K562 (cell line): ENCODE results near the gene LRMDA. TPM values are rescaled to one million over a fixed set of nuclear protein-coding genes. Genes with fewer than 3 reads are reported as not detected.

ENCODE experiments used
- ATAC-seq: fragments of 200-7000 bp; cut with Tn5 transposase; 3 replicates; pipeline ENCODE4 v1.9.1; 2020; ENCODE audit warnings: moderate library complexity
- BruUV-seq: library from RNA; stranded (reverse); fragments of 400-500 nt; replicated peaks from 2 replicates; lab custom pipeline; 2021; lab: Mats Ljungman, UMichigan
- CTCF ChIA-PET: fragments of 300-600 bp; formaldehyde crosslinking; extraction: SDS; loops from one replicate; lab custom pipeline; 2021; ENCODE audit warnings: low intra/inter-chr PET ratio; lab: Yijun Ruan, JAX
- POLR2A ChIA-PET: fragments of 300-600, 350-650 bp; sonication (Branson Sonifier 250); formaldehyde crosslinking; extraction: SDS; loops from one replicate; lab custom pipeline; 2021; ENCODE audit warnings: antibody characterized with exemption, inconsistent platforms; lab: Yijun Ruan, JAX
- DNase-seq, 4 experiments: peaks; one replicate each; pipeline versions ENCODE4 v3.0.0 to v3.0.0-alpha.2; 2011 to 2018; ENCODE audit warnings: low spot score in 3 of 4, mixed read lengths in 3 of 4; ENCODE audit errors: extremely low read depth in 1 of 4
- FAIRE-seq: peaks from 2 replicates; lab custom pipeline; 2011; peaks lifted over from hg19 to GRCh38; lab: Jason Lieb, UNC
- H2AFZ ChIP-seq: 2 replicates; pipeline ENCODE4 v1.6.0; 2011; ENCODE audit warnings: low read depth, low read length, control low read depth, inconsistent platforms
- H3K27ac ChIP-seq: fragments of 200-600 bp; 3 replicates; pipeline ENCODE4 v1.8.0; 2011; ENCODE audit warnings: low read depth, mild to moderate bottlenecking, control low read depth, inconsistent platforms, low read length, moderate library complexity, mixed read lengths; ENCODE audit errors: extremely low read depth
- H3K27me3 ChIP-seq, 2 experiments: fragments of 300-600 bp in 1 of 2; 2 replicates in 1 of 2; 3 replicates in 1 of 2; pipeline versions ENCODE4 v1.6.0 to v1.8.0; 2011; ENCODE audit warnings: inconsistent platforms in 2 of 2, low read length in 2 of 2, mild to moderate bottlenecking in 1 of 2, mixed read lengths in 1 of 2, moderate library complexity in 1 of 2; ENCODE audit not compliant: control insufficient read depth in 2 of 2, insufficient read depth in 2 of 2
- H3K36me3 ChIP-seq: fragments of 300-600 bp; 3 replicates; pipeline ENCODE4 v1.8.0; 2011; ENCODE audit warnings: mild to moderate bottlenecking, low read length, inconsistent platforms; ENCODE audit not compliant: control insufficient read depth, insufficient read depth
- H3K4me1 ChIP-seq, 2 experiments: fragments of 200-600 bp in 1 of 2; replicated peaks in 1 of 2; 2 replicates in 1 of 2; 3 replicates in 1 of 2; pipeline versions ENCODE4 v1.5.1 to v1.8.0; 2011; ENCODE audit warnings: inconsistent platforms in 2 of 2, low read length in 2 of 2, mild to moderate bottlenecking in 1 of 2, mixed read lengths in 1 of 2, moderate library complexity in 1 of 2; ENCODE audit not compliant: control insufficient read depth in 2 of 2, insufficient read depth in 2 of 2
- H3K4me2 ChIP-seq: 2 replicates; pipeline ENCODE4 v1.6.1; 2011; ENCODE audit warnings: low read length, control low read depth, inconsistent platforms, mixed read lengths; ENCODE audit not compliant: insufficient read depth
- H3K4me3 ChIP-seq: fragments of 200-600 bp; sonication (generic), shearing (Covaris generic); 2 replicates; pipeline ENCODE4 v1.5.1; 2016; ENCODE audit warnings: control low read depth, inconsistent platforms
- H3K79me2 ChIP-seq: fragments of 200-600 bp; 3 replicates; pipeline ENCODE4 v1.8.0; 2011; ENCODE audit warnings: low read length, inconsistent platforms; ENCODE audit not compliant: control insufficient read depth, insufficient read depth
- H3K9ac ChIP-seq, 2 experiments: 2 replicates each; pipeline versions ENCODE4 v1.6.0 to v1.6.1; 2011; ENCODE audit warnings: low read depth in 2 of 2, low read length in 2 of 2, control low read depth in 1 of 2, inconsistent platforms in 1 of 2, mild to moderate bottlenecking in 1 of 2, mixed read lengths in 1 of 2; ENCODE audit not compliant: insufficient read depth in 1 of 2
- H3K9me1 ChIP-seq: one replicate; pipeline ENCODE4 v1.6.0; 2011; ENCODE audit warnings: inconsistent platforms, mild to moderate bottlenecking, low read length, moderate library complexity; ENCODE audit not compliant: control insufficient read depth, insufficient read depth
- H3K9me3 ChIP-seq: replicated peaks from 2 replicates; pipeline ENCODE4 v1.5.1; 2011; ENCODE audit warnings: low read depth, low read length, inconsistent platforms; ENCODE audit not compliant: control insufficient read depth, insufficient read depth
- H4K20me1 ChIP-seq: replicated peaks from 2 replicates; pipeline ENCODE4 v1.6.1; 2011; ENCODE audit warnings: low read length, inconsistent platforms, mixed read lengths; ENCODE audit not compliant: control insufficient read depth, insufficient read depth
- COPS2 ChIP-seq: fragments of 450-650 bp; conservative IDR thresholded peaks from 2 replicates; pipeline ENCODE4 v1.6.1; 2016; ENCODE audit warnings: mild to moderate bottlenecking, moderate library complexity
- FOXJ2 ChIP-seq: fragments of 200-800 bp; sonication (Bioruptor generic); IDR thresholded peaks from 2 replicates; pipeline ENCODE4 v1.6.1; 2016; ENCODE audit warnings: missing genetic modification characterization, missing compliant biosample characterization
- FOXJ3 ChIP-seq: sonication (generic); formaldehyde crosslinking; IDR thresholded peaks from 2 replicates; pipeline ENCODE4 v1.4.0; 2020; ENCODE audit warnings: mild to moderate bottlenecking, missing genetic modification reagents
- FOXK2 ChIP-seq, 2 experiments: fragments of 450-650 bp; IDR thresholded peaks in 1 of 2; conservative IDR thresholded peaks in 1 of 2; 2 replicates each; pipeline ENCODE4 v1.6.1; 2016; ENCODE audit warnings: low read depth in 2 of 2, mild to moderate bottlenecking in 1 of 2
- IFI16 ChIP-seq: fragments of 250-450 bp; sonication (Bioruptor Pico); IDR thresholded peaks from 2 replicates; pipeline ENCODE4 v2.1.2; 2022; ENCODE audit warnings: mild to moderate bottlenecking, inconsistent platforms
- NELFE ChIP-seq: IDR thresholded peaks from 2 replicates; pipeline ENCODE4 v1.6.1; 2011; ENCODE audit warnings: mild to moderate bottlenecking; ENCODE audit not compliant: insufficient read depth, insufficient read length
- POLR2A ChIP-seq: fragments of 450-650 bp; conservative IDR thresholded peaks from 2 replicates; pipeline ENCODE4 v1.6.1; 2016
- SAP30 ChIP-seq: fragments of 200-600 bp; sonication (generic); IDR thresholded peaks from 2 replicates; pipeline ENCODE4 v1.6.1; 2012; ENCODE audit warnings: borderline replicate concordance, low read depth, mild to moderate bottlenecking, moderate library complexity, low read length, control low read depth, inconsistent platforms; ENCODE audit not compliant: insufficient read depth, poor library complexity, severe bottlenecking
- SMARCB1 ChIP-seq: IDR thresholded peaks from 2 replicates; pipeline ENCODE4 v1.6.1; 2011; ENCODE audit warnings: improper control_type of control experiment, low read depth; ENCODE audit not compliant: insufficient read length
- ZNF431 ChIP-seq: sonication (generic); formaldehyde crosslinking; IDR thresholded peaks from 2 replicates; pipeline ENCODE4 v1.8.0; 2022; ENCODE audit warnings: mild to moderate bottlenecking, missing genetic modification reagents
- WGBS: fragments of 100-300 bp; shearing (Covaris generic); methylation state at CpG from one replicate; pipeline ENCODE4 v1.1.6; 2016; ENCODE audit warnings: low coverage, mixed read lengths; ENCODE audit not compliant: insufficient coverage; ENCODE audit errors: missing lambda C conversion rate; 5-methylcytosine and 5-hydroxymethylcytosine counted together
- in situ Hi-C: fragments of 300-500 bp; cut with MboI; formaldehyde crosslinking; loops from 4 replicates; pipeline ENCODE4 v1.15.0; 2018; ENCODE audit warnings: inconsistent platforms, mixed read lengths
- intact Hi-C: fragments of 100-400 bp; cut with micrococcal nuclease; formaldehyde crosslinking; loops from 2 replicates; pipeline ENCODE4 v1.14.2; 2022
- polyA plus RNA-seq, 8 experiments: library from polyadenylated mRNA; depleted of rRNA in 4 of 8; stranded (reverse) in 5 of 8; unstranded in 3 of 8; fragments of >200 nt; fragmentation: Nextera tagmentation in 2 of 8; fragmentation: Illumina TruSeq in 1 of 8; extraction: Ambion mirVana in 2 of 8; extraction: Trizol in 1 of 8; gene quantifications; 2 replicates each; pipeline versions ENCODE4 v1.2.1 to v1.2.3, GENCODE V29; 2011 to 2014; ENCODE audit warnings: inconsistent platforms in 1 of 8, missing spikeins in 1 of 8
- total RNA-seq, 7 experiments: library from RNA; depleted of rRNA in 6 of 7; stranded (reverse); fragments of >200 nt in 6 of 7; fragmentation: Illumina TruSeq in 2 of 7; extraction: Trizol in 2 of 7; gene quantifications; 2 replicates each; pipeline versions ENCODE4 v1.2.1 to v1.2.3, GENCODE V29; 2011 to 2021; ENCODE audit warnings: low replicate concordance in 1 of 7
- TF ChIP-seq, protein P1 (sequence below): fragments of 450-650 bp; IDR thresholded peaks from 2 replicates; pipeline ENCODE4 v1.7.1; 2018; ENCODE audit warnings: mild to moderate bottlenecking, low read depth; ENCODE audit not compliant: partially characterized antibody

LRMDA gene
- total and polyA plus RNA-seq, 9 of the 15 experiments (the other 6 are each of a cell fraction or from before 2014, with no cell fraction given) = 0.25 TPM; not detected in 8

DNA sequence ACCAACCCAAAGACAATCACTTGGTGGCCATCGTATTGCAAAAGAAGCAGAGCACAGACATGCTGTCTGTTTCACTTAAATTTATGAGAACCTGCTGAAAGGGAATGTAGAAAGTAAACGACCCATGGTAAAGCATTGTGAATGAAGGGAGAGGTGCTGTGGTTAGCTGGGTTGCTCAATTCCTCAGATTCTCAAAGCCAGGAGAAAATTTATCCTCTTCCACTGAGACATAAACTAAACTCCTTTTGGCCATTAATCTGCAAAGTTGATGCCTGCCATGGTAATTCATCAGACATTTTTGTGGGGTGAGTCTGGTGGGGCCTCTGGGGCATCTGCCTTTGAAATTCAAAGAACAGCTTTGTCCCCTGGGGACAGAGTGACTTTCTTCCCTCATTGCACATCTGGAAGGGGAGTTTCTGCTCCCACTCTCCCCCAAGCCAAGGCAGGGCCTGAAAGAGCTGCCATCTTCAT lies 951.0 kb downstream of the LRMDA start (continued):
- TF ChIP-seq, protein P1, sequence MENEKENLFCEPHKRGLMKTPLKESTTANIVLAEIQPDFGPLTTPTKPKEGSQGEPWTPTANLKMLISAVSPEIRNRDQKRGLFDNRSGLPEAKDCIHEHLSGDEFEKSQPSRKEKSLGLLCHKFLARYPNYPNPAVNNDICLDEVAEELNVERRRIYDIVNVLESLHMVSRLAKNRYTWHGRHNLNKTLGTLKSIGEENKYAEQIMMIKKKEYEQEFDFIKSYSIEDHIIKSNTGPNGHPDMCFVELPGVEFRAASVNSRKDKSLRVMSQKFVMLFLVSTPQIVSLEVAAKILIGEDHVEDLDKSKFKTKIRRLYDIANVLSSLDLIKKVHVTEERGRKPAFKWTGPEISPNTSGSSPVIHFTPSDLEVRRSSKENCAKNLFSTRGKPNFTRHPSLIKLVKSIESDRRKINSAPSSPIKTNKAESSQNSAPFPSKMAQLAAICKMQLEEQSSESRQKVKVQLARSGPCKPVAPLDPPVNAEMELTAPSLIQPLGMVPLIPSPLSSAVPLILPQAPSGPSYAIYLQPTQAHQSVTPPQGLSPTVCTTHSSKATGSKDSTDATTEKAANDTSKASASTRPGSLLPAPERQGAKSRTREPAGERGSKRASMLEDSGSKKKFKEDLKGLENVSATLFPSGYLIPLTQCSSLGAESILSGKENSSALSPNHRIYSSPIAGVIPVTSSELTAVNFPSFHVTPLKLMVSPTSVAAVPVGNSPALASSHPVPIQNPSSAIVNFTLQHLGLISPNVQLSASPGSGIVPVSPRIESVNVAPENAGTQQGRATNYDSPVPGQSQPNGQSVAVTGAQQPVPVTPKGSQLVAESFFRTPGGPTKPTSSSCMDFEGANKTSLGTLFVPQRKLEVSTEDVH = no peak
- TF ChIP-seq SAP30 = no peak
- TF ChIP-seq FOXJ3 (CRISPR knock-in tag) = no peak
- TF ChIP-seq, all 486 proteins: peak for 0

DNA sequence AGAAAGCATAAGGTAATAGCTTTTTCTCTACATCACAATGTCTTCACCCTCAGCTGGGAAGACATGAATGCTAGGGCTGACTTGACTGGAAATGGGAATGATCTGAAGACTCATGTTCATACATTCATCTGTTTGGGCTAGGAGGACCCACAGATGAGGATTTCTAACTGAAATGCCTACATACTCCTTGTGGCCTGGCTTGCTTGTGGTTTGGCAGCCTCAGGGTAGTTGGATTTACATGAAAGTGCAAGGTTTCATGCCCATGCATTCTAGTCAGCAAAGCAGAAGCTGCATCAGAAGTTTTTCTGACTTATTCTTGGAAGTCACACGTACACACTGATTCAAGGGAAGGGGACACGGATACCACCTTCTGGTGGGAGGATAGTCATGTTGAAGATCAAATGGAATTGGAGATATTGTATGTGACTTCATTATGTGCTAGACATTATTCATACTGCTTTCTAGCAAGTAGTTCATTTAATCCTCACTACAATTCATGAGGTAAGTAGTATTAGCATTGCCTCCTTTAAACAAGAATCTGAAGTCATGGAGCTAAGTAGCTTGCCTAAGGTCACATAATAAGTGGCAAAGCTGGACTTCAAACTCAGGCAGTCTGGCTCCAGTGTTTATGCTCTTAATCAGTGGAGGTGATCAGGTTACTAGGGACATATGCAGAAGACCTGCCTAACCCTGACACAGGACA lies 957.0 kb downstream of the LRMDA start:
- CTCF ChIA-PET = no interaction called here
- no peaks in the 10 kb centered on the region for H3K9me3 ChIP-seq
- intact Hi-C loops (no loop called here), in situ Hi-C loops (no loop called here)
- H2AFZ ChIP-seq = no peak overlapping the region
- DNase-seq (no peak), FAIRE-seq (no peak), ATAC-seq (no peak)
- no peaks in the 10 kb centered on the region for H3K79me2 ChIP-seq
- H3K27ac ChIP-seq = no peak overlapping the region
- H3K9ac ChIP-seq = no peak overlapping the region
- H3K4me1 ChIP-seq = no peaks in the 10 kb centered on the region
- TF ChIP-seq FOXJ2 (tag) (no peak), FOXK2 (conservative IDR thresholded peaks at IDR 0.05 in 1 of 2, IDR thresholded peaks at IDR 0.05 in 1 of 2; ENCODE audit: low read depth in 2 of 2) (no peak), SMARCB1 (no peak), IFI16 (CRISPR knock-in tag) (no peak), COPS2 (no peak), POLR2A (no peak), NELFE (no peak), ZNF431 (CRISPR knock-in tag) (no peak)
- no peak overlapping the region for H3K4me3 ChIP-seq
- WGBS = 0% methylated on average over 2 of the region's 2 CpGs
- no peaks in the 10 kb centered on the region for H4K20me1 ChIP-seq
- no TSS peak for BruUV-seq
- H3K36me3 ChIP-seq = no peaks in the 10 kb centered on the region
- H3K9me1 ChIP-seq = no peaks in the 10 kb centered on the region
- POLR2A ChIA-PET = no interaction called here
- H3K4me2 ChIP-seq = no peak overlapping the region
- H3K27me3 ChIP-seq = no peaks in the 10 kb centered on the region
